Bronchial epithelial cell (primary cell): Measurements from ENCODE around the gene CDH2. TPM values are rescaled to one million over a fixed set of nuclear protein-coding genes. Genes with fewer than 3 reads are reported as not detected.
A peak's percentile ranks its signal among the peaks of the same experiment; 100 is the strongest.
"Not testable (repeated sequence)": the region's sequence is repeated elsewhere in the genome, so short reads cannot be mapped to it uniquely, and the experiment has no call there.

Source experiments
- DNase-seq: peaks from one replicate; pipeline ENCODE4 v3.0.0-alpha.2; 2010; ENCODE audit warnings: low read depth
- FAIRE-seq: peaks from 2 replicates; lab custom pipeline; 2011; peaks lifted over from hg19 to GRCh38; lab: Jason Lieb, UNC
- H3K27me3 ChIP-seq: 2 replicates; pipeline ENCODE4 v1.5.1; 2011; ENCODE audit warnings: low read length; ENCODE audit not compliant: control insufficient read depth, insufficient read depth
- H3K36me3 ChIP-seq: 2 replicates; pipeline ENCODE4 v1.5.1; 2011; ENCODE audit warnings: low read length; ENCODE audit not compliant: control insufficient read depth, insufficient read depth
- H3K4me3 ChIP-seq: 2 replicates; pipeline ENCODE4 v1.5.1; 2011; ENCODE audit warnings: mild to moderate bottlenecking, low read depth, low read length, control low read depth
- CTCF ChIP-seq: IDR thresholded peaks from 2 replicates; pipeline ENCODE4 v1.5.1; 2011; ENCODE audit warnings: mild to moderate bottlenecking, moderate library complexity, low read length, control low read depth, inconsistent platforms; ENCODE audit not compliant: insufficient read depth, severe bottlenecking
- total RNA-seq: library from RNA; depleted of rRNA; stranded (reverse); fragments of >200 nt; gene quantifications from 2 replicates; pipeline ENCODE4 v1.2.1, GENCODE V29; 2014

CDH2 gene
- total RNA-seq, 1 donor from 2014 or later = 0.79 TPM

GRCh38 chr18:27921904-27922751 lies 254.8 kb downstream of the CDH2 start:
- H3K27me3 ChIP-seq = no peaks in the 10 kb centered on the region
- no peaks in the 10 kb centered on the region for H3K36me3 ChIP-seq
- no peak for FAIRE-seq
- DNase-seq = peak; percentile 79
- TF ChIP-seq CTCF = no peak
- H3K4me3 ChIP-seq = no peak overlapping the region

- DNase-seq (no peak), FAIRE-seq (no peak)
- no peak for TF ChIP-seq CTCF
- no peak overlapping the region for H3K4me3 ChIP-seq
- no peaks in the 10 kb centered on the region for H3K27me3 ChIP-seq
- H3K36me3 ChIP-seq = no peaks in the 10 kb centered on the region
These were observed 255.5 kb downstream of the CDH2 start for GRCh38 chr18:27921392-27921791.

- DNase-seq = no peak
- no peaks in the 10 kb centered on the region for H3K36me3 ChIP-seq
- no peak for FAIRE-seq
- no peak for TF ChIP-seq CTCF
- H3K27me3 ChIP-seq = no peaks in the 10 kb centered on the region
- H3K4me3 ChIP-seq = no peak overlapping the region
These were observed 256.1 kb downstream of the CDH2 start for GRCh38 chr18:27920836-27921235.

GRCh38 chr18:27906189-27906588 lies 270.7 kb downstream of the CDH2 start:
- not testable (repeated sequence) for H3K27me3 ChIP-seq, H3K4me3 ChIP-seq, DNase-seq, H3K36me3 ChIP-seq, FAIRE-seq

GRCh38 chr18:27903906-27904305 lies 273.0 kb downstream of the CDH2 start:
- no peak for DNase-seq
- H3K4me3 ChIP-seq = no peak overlapping the region
- no peaks in the 10 kb centered on the region for H3K36me3 ChIP-seq
- TF ChIP-seq CTCF = no peak
- no peaks in the 10 kb centered on the region for H3K27me3 ChIP-seq
- FAIRE-seq = no peak

- no peaks in the 10 kb centered on the region for H3K36me3 ChIP-seq
These were observed 275.3 kb downstream of the CDH2 start for GRCh38 chr18:27901424-27902226.

More at GRCh38 chr18:27901424-27902226, 275.3 kb downstream of the CDH2 start:
- Histone ChIP-seq H3K27me3 (no peaks in the 10 kb centered on the region), H3K4me3 (no peak overlapping the region)
- no peak for TF ChIP-seq CTCF
- DNase-seq (no peak), FAIRE-seq (no peak)
